ENCODE data around the gene IL18. TPM values are rescaled to one million over a fixed set of nuclear protein-coding genes. Genes with fewer than 3 reads are reported as not detected.

IL18 gene
- 1.2 and 1.8 TPM in 2 replicates for total RNA-seq (2011; cell fraction: chromatin; rRNA removed; ENCODE audit: low replicate concordance)
- total RNA-seq (2011; cell fraction: nucleolus; rRNA removed): not detected in 2 replicates
- 0.95 and 2.7 TPM in 2 replicates for total RNA-seq (2011; cell fraction: nucleoplasm; rRNA removed)
- 3.3 and 5.4 TPM in 2 replicates for total RNA-seq (2014; rRNA removed)
- 7.9 and 9.0 TPM in 2 replicates for total RNA-seq (2014; rRNA removed; fragmentation: Illumina TruSeq; extraction: Trizol)
- 7.4 and 8.0 TPM in 2 replicates for total RNA-seq (2015; rRNA removed; fragmentation: Illumina TruSeq; extraction: Trizol)
- total RNA-seq (2021): 3.5 and 6.0 TPM in 2 replicates
- 2.2 and 4.1 TPM in 2 replicates for polyA plus RNA-seq (2011; rRNA removed)
- polyA plus RNA-seq (2011; cell fraction: cytosol; rRNA removed): 1.1 and 1.9 TPM in 2 replicates
- polyA plus RNA-seq (2011; cell fraction: nucleus; rRNA removed): 0.62 and 1.1 TPM in 2 replicates
- 8.1 and 30.0 TPM in 2 replicates for polyA plus RNA-seq (2012)
- polyA plus RNA-seq (2014; fragmentation: Illumina TruSeq; extraction: Trizol): 10.0 TPM in 2 replicates
- 1 to 10 TPM; 5.9 to 6.1 TPM for polyA plus RNA-seq (2014; fragmentation: Nextera tagmentation; extraction: Ambion mirVana)
- polyA plus RNA-seq (2014; rRNA removed): 7.4 and 8.9 TPM in 2 replicates
- polyA minus RNA-seq (2011; rRNA and poly(A)+ RNA removed): 1.2 and 1.6 TPM in 2 replicates
- polyA minus RNA-seq (2011; cell fraction: cytosol; rRNA and poly(A)+ RNA removed): not detected in 2 replicates
- polyA minus RNA-seq (2011; cell fraction: nucleus; rRNA and poly(A)+ RNA removed): 0.81 and 1.1 TPM in 2 replicates
- Bru-seq, nascent RNA: percentile 55 among the genes with signal in this experiment
- percentile 55 among the genes with signal in this experiment for BruChase-seq, experiment 1, labeled RNA remaining after a 2-hour chase
- percentile 55 among the genes with signal in this experiment for BruChase-seq, experiment 2, labeled RNA remaining after a 6-hour chase
- long read RNA-seq, experiment 1, partial matches to known transcripts: 0 of 3 reads
- long read RNA-seq, experiment 1, other reads (novel, unspliced or antisense): 1 of 3 reads
- long read RNA-seq, experiment 2, partial matches to known transcripts: 3 of 7 reads
- long read RNA-seq, experiment 2, other reads (novel, unspliced or antisense): 2 of 7 reads
- long read RNA-seq, experiment 3, partial matches to known transcripts: 0 of 1 reads
- long read RNA-seq, experiment 3, other reads (novel, unspliced or antisense): 0 of 1 reads

- in situ Hi-C loops (cut with MboI): no loop called here
- DNase-seq (ENCODE audit: extremely low read depth in 1 of 4, low spot score in 3 of 4): peak; percentile 22 to 55 (median 41)
- 23% methylated on average over 12 of the region's 12 CpGs for WGBS (ENCODE audit: insufficient coverage, low coverage, missing lambda C conversion rate)
- H3K79me2 ChIP-seq (ENCODE audit: control insufficient read depth, insufficient read depth, low read length): no peaks in the 10 kb centered on the region
- peak within 1 kb of the TSS; percentile 72 for H3K4me2 ChIP-seq (ENCODE audit: insufficient read depth, low read length)
- peak; percentile 89 for ATAC-seq
- BruUV-seq (replicated peaks): no TSS peak
- ChIA-PET CTCF (ENCODE audit: low intra/inter-chr PET ratio) (interaction anchor here (0.7 kb wide), 1 partner anchor 64 kb away, joined by 3 read pairs; no protein-coding TSS in a partner anchor), POLR2A (interaction anchor here (0.6 to 1.4 kb wide), 4 partner anchors 9 to 112 kb away, joined by 3 to 4 read pairs (median 4); partner anchors contain the start of gene BCO2)
- intact Hi-C loops (cut with micrococcal nuclease): no loop called here
- H4K20me1 ChIP-seq (replicated peaks; ENCODE audit: control insufficient read depth, insufficient read depth, low read length): no peaks in the 10 kb centered on the region
- H3K9me1 ChIP-seq (ENCODE audit: control insufficient read depth, insufficient read depth, low read length): no peaks in the 10 kb centered on the region
- H3K36me3 ChIP-seq (ENCODE audit: control insufficient read depth, insufficient read depth, low read length): no peaks in the 10 kb centered on the region
- no peaks in the 10 kb centered on the region for H3K9me3 ChIP-seq (replicated peaks; ENCODE audit: control insufficient read depth, insufficient read depth, low read depth, low read length)
- peaks cover 7 to 8% of the 10 kb centered on the region in 2 experiments; a peak in 2 of 5 replicates for H3K4me1 ChIP-seq (replicated peaks in 1 of 2; ENCODE audit: control insufficient read depth in 2 of 2, insufficient read depth in 2 of 2, low read length in 2 of 2)
- FAIRE-seq: peak; percentile 15
- peak within 1 kb of the TSS; percentile 38 to 72 for H3K9ac ChIP-seq (ENCODE audit: insufficient read depth in 1 of 2, low read depth in 2 of 2, low read length in 2 of 2)
- H2AFZ ChIP-seq (ENCODE audit: low read depth, low read length): peak within 1 kb of the TSS; percentile 85
- H3K4me3 ChIP-seq: peak within 1 kb of the TSS; percentile 17
- peak within 1 kb of the TSS; percentile 7; the same call in 1 of the 3 replicates for H3K27ac ChIP-seq (ENCODE audit: extremely low read depth, low read depth, low read length)
- H3K27me3 ChIP-seq (ENCODE audit: control insufficient read depth in 2 of 2, insufficient read depth in 2 of 2, low read length in 2 of 2): no peaks in the 10 kb centered on the region
- peak; percentile 14; the same call in 1 of the 2 replicates for TF ChIP-seq TOE1 (IDR thresholded peaks at IDR 0.05; ENCODE audit: borderline replicate concordance)
- TF ChIP-seq TOE1 (CRISPR knock-in tag; IDR thresholded peaks at IDR 0.05; ENCODE audit: borderline replicate concordance, low read depth): no peak
- TF ChIP-seq, protein P1, sequence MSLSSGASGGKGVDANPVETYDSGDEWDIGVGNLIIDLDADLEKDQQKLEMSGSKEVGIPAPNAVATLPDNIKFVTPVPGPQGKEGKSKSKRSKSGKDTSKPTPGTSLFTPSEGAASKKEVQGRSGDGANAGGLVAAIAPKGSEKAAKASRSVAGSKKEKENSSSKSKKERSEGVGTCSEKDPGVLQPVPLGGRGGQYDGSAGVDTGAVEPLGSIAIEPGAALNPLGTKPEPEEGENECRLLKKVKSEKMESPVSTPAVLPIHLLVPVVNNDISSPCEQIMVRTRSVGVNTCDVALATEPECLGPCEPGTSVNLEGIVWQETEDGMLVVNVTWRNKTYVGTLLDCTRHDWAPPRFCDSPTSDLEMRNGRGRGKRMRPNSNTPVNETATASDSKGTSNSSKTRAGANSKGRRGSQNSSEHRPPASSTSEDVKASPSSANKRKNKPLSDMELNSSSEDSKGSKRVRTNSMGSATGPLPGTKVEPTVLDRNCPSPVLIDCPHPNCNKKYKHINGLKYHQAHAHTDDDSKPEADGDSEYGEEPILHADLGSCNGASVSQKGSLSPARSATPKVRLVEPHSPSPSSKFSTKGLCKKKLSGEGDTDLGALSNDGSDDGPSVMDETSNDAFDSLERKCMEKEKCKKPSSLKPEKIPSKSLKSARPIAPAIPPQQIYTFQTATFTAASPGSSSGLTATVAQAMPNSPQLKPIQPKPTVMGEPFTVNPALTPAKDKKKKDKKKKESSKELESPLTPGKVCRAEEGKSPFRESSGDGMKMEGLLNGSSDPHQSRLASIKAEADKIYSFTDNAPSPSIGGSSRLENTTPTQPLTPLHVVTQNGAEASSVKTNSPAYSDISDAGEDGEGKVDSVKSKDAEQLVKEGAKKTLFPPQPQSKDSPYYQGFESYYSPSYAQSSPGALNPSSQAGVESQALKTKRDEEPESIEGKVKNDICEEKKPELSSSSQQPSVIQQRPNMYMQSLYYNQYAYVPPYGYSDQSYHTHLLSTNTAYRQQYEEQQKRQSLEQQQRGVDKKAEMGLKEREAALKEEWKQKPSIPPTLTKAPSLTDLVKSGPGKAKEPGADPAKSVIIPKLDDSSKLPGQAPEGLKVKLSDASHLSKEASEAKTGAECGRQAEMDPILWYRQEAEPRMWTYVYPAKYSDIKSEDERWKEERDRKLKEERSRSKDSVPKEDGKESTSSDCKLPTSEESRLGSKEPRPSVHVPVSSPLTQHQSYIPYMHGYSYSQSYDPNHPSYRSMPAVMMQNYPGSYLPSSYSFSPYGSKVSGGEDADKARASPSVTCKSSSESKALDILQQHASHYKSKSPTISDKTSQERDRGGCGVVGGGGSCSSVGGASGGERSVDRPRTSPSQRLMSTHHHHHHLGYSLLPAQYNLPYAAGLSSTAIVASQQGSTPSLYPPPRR (CRISPR knock-in tag; IDR thresholded peaks at IDR 0.05; ENCODE audit: borderline replicate concordance): no peak
- no peak for TF ChIP-seq ZNF174 (CRISPR knock-in tag; IDR thresholded peaks at IDR 0.05)
- 0 out of 2 replicates have a peak, but pooled peaks have one; percentile 40 for TF ChIP-seq POLR2G (IDR thresholded peaks at IDR 0.05; ENCODE audit: low read depth, low read length)
- TF ChIP-seq FOXK2 (conservative IDR thresholded peaks at IDR 0.05 in 1 of 2, IDR thresholded peaks at IDR 0.05 in 1 of 2; ENCODE audit: low read depth in 2 of 2): no peak
- peak; percentile 57; the same call in 1 of the 2 replicates for TF ChIP-seq ELF1 (tag; IDR thresholded peaks at IDR 0.05)
- TF ChIP-seq XRCC4 (IDR thresholded peaks at IDR 0.05; ENCODE audit: extremely low read depth, insufficient read depth, insufficient read length): no peak
- peak; percentile 42; the same call in 1 of the 2 replicates for TF ChIP-seq POLR2A (conservative IDR thresholded peaks at IDR 0.05)
- TF ChIP-seq MAZ (CRISPR knock-in tag; conservative IDR thresholded peaks at IDR 0.05 in 1 of 2, IDR thresholded peaks at IDR 0.05 in 1 of 2): 0 out of 4 replicates have a peak, but pooled peaks of 1 of the 2 experiments have one; percentile 17
These were observed at the start of gene IL18 for GRCh38 chr11:112163875-112164685. IL18 (minus strand) TSS chr11:112164094; CDS start chr11:112155053, 9,041 bp downstream.
